ENCODE measurements around the gene SLC26A11. TPM values are rescaled to one million over a fixed set of nuclear protein-coding genes. Genes with fewer than 3 reads are reported as not detected.

SLC26A11 gene
- total and polyA plus RNA-seq, 2 of the 13 experiments (the other 11 are each of a cell fraction or from before 2014, with no cell fraction given) = 8.7 to 13.2 TPM

- no peak for TF ChIP-seq SYNCRIP (IDR thresholded peaks at IDR 0.05; ENCODE audit: insufficient read depth, low read depth, low read length)
- no peak for TF ChIP-seq ZNF530 (CRISPR knock-in tag; IDR thresholded peaks at IDR 0.05; ENCODE audit: low read depth)
- no peak for TF ChIP-seq NFE2L2 (IDR thresholded peaks at IDR 0.05; ENCODE audit: low read length)
- TF ChIP-seq ZNF570 (CRISPR knock-in tag; IDR thresholded peaks at IDR 0.05; ENCODE audit: borderline replicate concordance) = no peak
- peak; percentile 59; the same call in 1 of the 2 replicates for TF ChIP-seq HINFP (CRISPR knock-in tag; IDR thresholded peaks at IDR 0.05; ENCODE audit: low read depth)
- TF ChIP-seq MATR3 (CRISPR knock-in tag; IDR thresholded peaks at IDR 0.05) = no peak
- peak; percentile 98 for TF ChIP-seq BCL3 (CRISPR knock-in tag; IDR thresholded peaks at IDR 0.05)
- no peak for TF ChIP-seq ZNF414 (CRISPR knock-in tag; IDR thresholded peaks at IDR 0.05)
- TF ChIP-seq HNRNPLL (IDR thresholded peaks at IDR 0.05; ENCODE audit: low read depth, low read length, poor library complexity, severe bottlenecking) = peak; percentile 40
- TF ChIP-seq HOMEZ (CRISPR knock-in tag; IDR thresholded peaks at IDR 0.05; ENCODE audit: low read depth) = no peak
- TF ChIP-seq, protein P1, sequence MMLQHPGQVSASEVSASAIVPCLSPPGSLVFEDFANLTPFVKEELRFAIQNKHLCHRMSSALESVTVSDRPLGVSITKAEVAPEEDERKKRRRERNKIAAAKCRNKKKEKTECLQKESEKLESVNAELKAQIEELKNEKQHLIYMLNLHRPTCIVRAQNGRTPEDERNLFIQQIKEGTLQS (CRISPR knock-in tag; IDR thresholded peaks at IDR 0.05) = no peak
- no peak for TF ChIP-seq GATA4 (IDR thresholded peaks at IDR 0.05; ENCODE audit: borderline replicate concordance, low read depth)
- no peak for TF ChIP-seq ZNF235 (CRISPR knock-in tag; IDR thresholded peaks at IDR 0.05; ENCODE audit: borderline replicate concordance)
- no peak for TF ChIP-seq ZBTB14 (CRISPR knock-in tag; IDR thresholded peaks at IDR 0.05)
Observed at GRCh38 chr17:80195671-80196529, 24.3 kb upstream of the SLC26A11 start (continued).

All from HepG2 (cell line).